Smooth muscle cell of the brain vasculature (primary cell): ENCODE data around the gene GNLY.
"Not testable (repeated sequence)": the region's sequence is repeated elsewhere in the genome, so short reads cannot be mapped to it uniquely, and the experiment has no call there.

Experiments used
- DNase-seq: peaks from one replicate; pipeline ENCODE4 v3.0.0-alpha.2; 2012; ENCODE audit warnings: low read depth, low spot score

GNLY gene

DNA sequence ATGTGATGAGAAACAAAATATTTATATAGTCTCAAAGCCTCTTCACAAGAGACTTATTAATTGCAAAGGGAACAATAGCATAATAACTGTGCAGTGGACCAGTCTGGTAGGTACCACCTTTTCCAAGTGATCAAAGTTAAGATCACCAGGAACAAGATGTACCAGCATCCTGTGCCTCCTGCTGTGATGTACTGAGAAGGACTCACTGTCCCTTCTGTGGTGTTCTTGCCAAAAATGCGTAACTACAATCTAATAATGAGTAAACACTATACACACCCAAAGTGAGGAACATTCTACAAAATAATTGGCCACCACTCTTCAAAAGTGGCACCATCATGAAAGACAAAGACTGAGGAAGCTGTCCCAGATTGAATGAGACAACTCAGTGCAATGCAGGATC, 14.5 kb downstream of the GNLY start:
- no peak for DNase-seq

DNA sequence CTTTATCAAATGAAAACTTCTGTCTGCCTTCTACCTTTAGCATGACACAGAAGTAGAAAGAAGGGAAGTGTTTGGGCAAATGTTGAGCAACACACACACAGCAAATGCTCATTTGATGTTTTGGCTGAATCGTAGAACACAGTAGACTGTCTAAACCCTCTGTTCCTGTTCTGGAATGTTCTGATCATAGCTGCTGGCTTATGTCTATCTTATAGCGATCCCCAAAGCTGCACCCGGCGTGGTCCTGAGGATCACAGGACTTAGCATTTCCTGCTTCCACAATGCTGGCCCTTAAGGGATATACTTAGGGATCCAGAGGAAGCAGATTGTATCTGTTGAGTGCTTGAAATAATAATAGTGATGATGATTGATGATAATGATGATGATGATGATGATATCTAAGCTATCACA, 15.2 kb downstream of the GNLY start:
- no peak for DNase-seq

DNA sequence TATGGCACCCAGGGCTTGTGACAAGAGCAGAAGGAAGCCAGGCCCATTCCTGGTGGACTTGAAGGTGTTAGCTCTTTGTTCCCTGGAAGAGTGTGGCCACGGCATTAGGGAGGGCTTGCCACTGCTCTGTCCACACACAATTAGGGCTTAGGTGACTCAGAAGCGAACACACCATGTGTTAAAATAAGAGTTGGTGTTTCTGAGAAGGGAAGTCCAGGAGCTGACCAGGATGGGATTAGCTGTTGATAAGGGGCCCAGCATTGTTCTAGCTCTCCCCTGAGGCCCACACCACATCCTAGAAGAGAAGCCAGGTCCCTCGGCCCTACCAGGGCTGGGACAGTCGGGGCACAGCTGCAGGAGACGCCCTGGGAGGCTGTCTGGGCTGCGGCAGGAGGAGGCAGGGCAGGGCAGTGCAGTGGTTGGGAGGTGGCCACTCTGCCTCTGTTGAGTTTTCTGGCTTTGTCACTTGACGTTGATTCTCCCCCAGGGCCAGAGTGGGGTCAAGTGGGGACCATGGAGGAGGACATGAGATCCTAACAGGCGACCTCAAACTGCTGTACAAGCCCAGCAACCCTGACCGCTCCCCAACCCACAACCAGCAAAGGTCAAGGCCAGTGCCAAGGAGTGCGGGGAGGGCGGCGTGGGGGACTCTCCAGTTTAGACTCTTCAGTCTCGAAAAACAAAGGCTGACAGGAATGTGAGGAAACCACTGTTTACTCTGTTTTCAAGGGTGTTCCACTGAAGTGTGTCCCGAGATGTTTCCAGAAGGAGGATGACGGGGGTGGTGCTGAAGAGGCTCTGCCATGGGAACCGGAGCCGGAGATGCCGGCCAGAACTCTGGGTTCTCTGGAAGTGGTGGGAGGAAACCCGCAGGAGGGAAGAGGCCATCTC, 16.8 kb downstream of the GNLY start:
- DNase-seq: no peak

- no peak for DNase-seq
Measured at GRCh38 chr2:85711578-85712060, 17.5 kb downstream of the GNLY start.

DNA sequence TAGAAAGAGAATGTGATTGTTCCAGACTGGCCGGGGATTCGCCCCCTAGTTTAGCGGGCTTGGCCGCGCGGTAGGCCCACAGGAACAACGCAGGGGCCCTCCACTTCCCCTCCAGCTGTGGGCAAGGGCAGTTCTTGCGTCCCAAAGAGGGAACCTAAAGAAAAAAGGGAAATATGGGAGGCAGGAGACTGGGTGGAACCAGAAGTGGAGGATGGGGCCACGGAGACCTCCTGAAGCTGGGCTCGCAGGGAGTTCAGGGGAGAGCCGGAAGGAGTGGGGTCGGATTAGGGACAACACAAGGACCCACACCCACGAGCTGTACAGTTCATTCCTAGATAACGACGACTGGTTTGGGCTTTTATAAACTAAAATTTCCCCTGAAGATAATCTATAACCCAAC, 18.2 kb downstream of the GNLY start:
- no peak for DNase-seq

DNA sequence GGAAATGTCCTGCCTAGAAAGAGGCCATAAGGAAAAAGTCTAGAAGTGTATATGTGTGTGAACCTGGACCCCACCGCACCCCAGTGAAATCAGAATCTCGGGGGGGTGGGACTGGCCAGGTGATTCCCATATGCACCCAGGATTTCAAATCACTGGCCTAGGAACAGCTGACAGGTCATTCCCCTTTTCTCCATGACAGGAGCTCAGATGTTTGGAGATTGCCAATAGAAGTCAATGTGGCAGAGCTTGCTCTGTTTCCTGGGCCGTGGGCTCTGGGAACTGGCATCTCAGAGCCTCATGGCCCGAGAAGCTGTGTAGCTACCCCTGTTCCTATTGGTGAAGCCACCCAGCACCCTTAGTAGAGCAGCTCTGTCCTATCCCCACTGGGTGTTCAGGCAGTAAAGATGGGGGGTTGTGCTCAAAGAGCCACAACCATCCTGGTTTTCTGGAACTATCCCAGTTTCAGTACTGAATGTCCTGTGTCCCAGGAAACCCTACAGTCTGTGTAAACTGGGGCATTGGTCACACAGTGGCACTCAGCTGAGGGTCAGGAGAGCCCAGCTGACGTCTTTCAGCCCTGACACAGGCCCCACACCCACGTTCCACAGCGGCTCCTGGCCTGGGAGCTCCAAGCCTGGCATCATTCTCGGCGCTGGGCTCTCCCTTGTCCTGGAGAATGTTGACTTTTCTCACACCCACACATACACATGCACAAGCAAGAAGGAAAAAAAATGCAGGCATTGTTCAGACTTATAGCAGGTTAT, 18.9 kb downstream of the GNLY start:
- DNase-seq: no peak

DNA sequence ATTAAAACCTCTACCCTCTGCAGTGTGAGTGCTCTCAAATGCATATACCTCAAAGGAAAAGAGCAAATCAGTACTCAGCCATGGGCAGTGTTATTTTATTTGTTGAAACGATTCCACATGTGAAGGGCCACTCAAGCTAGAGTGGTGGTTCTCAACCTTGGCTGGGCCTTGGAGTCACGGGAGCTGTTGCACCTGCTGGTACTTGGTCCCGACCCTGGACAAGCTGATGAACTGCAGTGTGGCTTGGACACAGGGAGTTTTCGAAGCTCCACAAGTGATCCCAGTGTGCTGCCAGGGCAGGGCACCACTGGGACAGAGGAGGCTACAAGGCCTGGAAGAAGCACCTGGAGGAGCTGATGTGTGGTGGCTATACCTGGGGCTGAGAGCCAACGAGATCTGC, 19.7 kb downstream of the GNLY start:
- no peak for DNase-seq

DNA sequence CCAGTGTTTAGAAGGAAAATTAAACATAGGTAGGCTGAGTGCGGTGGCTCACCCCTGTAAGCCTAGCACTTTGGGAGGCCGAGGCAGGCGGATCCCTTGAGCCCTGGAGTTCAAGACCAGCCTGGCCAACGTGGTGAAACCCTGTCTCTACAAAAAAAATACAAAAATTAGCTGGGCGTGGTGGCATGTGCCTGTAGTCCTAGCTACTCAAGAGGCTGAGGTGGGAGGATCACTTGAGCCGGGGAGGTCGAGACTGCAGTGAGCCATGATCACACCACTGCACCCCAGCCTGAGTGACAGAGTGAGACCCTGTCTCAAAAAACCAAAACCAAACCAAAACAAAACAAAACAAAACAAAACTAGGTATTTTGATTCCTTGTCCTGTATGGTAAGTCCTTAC, 20.3 kb downstream of the GNLY start:
- DNase-seq: not testable (repeated sequence)

DNA sequence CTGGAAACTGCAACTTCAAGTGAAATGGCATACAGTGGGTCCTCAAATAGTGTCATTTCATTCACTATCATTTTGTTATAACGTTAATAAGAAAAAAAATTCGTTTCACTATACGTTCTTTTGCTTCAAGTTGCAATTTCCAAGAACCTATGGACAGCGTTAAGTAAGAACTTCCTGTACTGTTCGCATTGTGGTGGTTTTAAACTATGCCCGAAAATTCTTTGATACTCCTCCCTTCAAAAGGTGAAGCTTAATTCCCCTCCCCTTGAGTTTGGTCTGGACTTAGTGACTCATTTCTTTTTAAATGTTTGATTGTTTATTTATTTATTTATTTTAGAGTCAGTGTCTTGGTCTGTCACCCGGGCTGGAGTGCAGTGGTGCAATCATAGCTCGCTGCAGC, 20.7 kb downstream of the GNLY start:
- DNase-seq: no peak

DNA sequence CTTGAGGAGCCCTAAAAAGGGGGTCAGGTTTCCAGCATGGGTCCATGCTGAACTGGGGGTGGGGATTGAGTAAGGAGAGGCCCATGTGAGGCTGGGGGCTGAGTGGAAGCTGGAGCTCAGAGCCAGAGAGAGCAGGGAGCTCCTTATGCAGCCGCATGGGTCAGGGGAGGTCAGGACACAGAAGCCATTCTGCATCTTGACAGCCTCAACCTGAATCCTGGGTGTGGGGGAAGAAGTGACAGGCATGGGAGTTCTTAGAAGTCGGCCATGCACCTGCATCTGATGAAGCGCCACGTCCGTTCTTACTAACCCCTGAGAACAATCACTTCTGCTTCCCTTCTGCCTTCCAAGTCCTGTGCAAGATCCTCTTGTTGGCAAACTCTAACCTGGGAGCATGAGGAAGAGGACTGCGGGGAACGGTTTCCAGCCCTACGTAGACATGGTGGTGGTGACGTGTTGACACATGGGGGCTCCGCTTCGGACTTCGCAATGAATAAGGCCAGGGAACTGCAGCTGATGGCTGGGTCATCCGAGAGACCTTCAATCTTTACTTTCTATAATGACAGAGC, 22.3 kb downstream of the GNLY start:
- DNase-seq: no peak

- DNase-seq: no peak
Measured at GRCh38 chr2:85717308-85718008, 23.3 kb downstream of the GNLY start.

GRCh38 chr2:85718009-85718391, 23.8 kb downstream of the GNLY start:
- DNase-seq: no peak

- DNase-seq: no peak
Measured at GRCh38 chr2:85718885-85719492, 24.8 kb downstream of the GNLY start.

DNA sequence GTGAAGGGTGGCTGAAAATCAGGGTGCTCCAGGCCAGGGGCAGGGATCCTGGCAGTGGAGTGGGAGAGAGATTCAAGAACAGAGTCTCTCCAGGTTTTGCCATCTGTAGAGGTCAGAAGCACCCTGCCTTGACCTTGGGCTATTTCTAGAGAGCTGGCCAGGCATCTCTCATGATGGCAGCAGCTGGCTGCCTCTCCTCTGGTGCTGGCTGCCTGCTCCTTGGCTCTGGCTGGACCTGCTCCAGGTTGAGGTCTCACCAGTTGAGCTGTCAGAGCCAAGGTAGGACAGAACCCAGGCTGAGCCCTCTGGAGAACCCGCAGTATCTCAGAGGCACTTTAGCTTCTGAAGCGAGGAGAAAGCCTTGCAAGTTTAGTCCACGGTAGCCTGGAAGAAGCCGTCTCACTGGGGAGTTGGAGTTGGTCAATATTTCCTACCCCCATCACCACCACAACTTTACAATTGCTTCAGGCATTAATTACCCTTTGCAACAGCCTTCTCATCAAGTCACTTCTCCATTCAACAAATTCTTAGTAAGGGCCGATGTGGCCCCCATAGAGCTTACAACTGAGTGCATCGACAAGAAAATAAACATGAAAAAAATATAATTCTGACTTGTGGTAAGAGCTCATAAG, 25.6 kb downstream of the GNLY start:
- no peak for DNase-seq

DNA sequence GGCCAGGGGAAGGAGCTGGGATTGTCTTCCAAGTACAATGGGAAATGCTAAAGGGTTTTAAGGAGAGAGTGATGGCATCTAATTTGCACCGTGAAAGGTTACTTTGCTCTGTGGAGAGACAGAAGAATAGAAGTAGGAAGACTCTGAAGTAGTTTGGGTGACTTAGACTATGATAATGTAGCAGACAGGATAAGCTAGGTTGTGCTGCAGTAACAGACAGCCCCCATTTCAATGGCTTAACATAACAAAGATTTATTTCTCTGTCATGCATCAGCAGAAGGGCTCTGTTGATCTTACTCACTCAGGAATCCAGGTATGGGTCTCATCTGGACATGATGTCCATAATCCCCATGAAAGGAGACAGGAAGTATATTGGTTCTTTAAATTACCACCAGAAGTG, 26.4 kb downstream of the GNLY start:
- no peak for DNase-seq

- no peak for DNase-seq
Measured at GRCh38 chr2:85721641-85722040, 27.5 kb downstream of the GNLY start.

DNA sequence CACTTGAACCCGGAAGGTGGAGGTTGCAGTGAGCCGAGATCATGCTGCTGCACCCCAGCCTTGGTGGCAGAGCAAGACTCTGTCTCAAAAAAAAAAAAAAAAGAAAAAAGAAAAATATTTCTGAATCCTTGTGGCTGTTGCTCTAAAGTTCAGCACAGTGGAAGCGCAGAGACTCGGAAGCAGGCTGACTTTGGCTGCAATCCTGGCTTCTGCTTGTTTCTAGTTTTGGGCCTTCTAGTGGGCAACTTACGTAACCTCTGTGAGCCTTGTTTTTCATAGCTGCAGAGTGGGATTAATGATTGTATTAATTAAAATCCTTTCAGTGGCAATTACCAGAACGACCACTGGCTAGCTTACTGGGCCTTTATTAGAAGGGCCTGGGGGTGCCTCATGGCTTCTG, 28.4 kb downstream of the GNLY start:
- no peak for DNase-seq

GRCh38 chr2:85723707-85724360, 29.7 kb downstream of the GNLY start:
- no peak for DNase-seq

DNA sequence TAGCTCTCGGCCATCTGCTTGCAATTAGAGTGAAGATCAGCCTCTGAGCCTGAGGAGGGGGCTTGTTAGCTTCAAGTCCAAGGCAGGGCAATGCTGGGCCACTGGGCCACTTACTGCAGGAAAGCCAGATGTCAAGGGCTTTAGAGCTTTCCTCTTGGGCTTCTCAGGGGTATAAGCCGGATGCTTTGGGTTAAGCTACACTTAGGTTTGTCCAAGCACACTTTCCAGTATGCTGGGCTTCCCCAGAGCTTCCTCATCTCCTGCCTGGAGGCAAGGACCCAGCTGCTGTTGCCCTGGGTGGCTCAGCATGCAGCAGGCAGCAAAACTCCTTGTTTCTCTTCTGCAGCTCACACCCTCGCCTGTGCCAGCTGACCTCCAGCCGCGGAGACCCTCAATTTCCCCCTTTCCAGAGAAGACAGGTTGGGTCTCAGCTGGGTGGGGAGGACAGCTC, 30.6 kb downstream of the GNLY start:
- DNase-seq: no peak

DNA sequence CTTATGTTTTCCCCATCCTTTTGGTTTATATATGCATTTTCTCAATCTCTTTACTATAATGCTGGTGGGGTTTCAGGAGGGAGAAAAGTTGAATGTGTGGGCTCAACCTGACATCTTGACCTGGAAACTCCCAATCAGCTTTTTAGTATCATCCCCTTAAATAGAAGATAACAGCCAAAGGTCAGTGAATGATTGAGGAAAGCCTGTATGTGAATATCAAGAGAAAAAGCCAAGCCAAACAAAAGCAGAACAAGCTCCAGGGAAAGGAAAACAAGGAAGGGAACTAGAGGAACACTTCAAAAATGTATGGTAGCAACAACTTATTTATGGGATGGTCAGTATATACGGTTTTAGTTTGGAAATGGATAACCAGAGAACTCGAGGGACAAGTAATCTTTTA, 31.3 kb downstream of the GNLY start:
- no peak for DNase-seq
